ENCODE results near the gene NAA40. TPM values are rescaled to one million over a fixed set of nuclear protein-coding genes. Genes with fewer than 3 reads are reported as not detected.

Gene NAA40
- total RNA-seq, 1 experiment from 2014 or later, result 44.4 TPM

GRCh38 chr11:63911876-63912275 lies 26.9 kb upstream of the NAA40 start:
- Histone ChIP-seq H3K79me2 (ENCODE audit: insufficient read depth, low read length) (peaks cover 5% of the 10 kb centered on the region; the same call in 1 of the 2 replicates), H3K9ac (ENCODE audit: extremely low read depth, insufficient read length, low read length) (no peak overlapping the region), H3K23ac (ENCODE audit: insufficient read length, low read depth, low read length) (no peak overlapping the region), H3K18ac (ENCODE audit: insufficient read length, low read depth, low read length) (no peak overlapping the region), H2AFZ (ENCODE audit: low read length) (no peak overlapping the region), H3K27ac (ENCODE audit: insufficient read length, low read depth, low read length) (no peak overlapping the region), H3K14ac (ENCODE audit: insufficient read depth, low read length) (no peak overlapping the region), H4K8ac (replicated peaks; ENCODE audit: insufficient read length, low read depth, low read length) (no peak overlapping the region), H3K27me3 (ENCODE audit: insufficient read depth, low read length) (no peaks in the 10 kb centered on the region), H2BK15ac (ENCODE audit: low read depth, low read length) (no peak overlapping the region), H2BK20ac (ENCODE audit: low read depth, low read length, poor library complexity, severe bottlenecking) (no peak overlapping the region), H3T11ph (ENCODE audit: low read length) (no peak overlapping the region), H4K5ac (ENCODE audit: insufficient read length, low read depth, low read length) (no peak overlapping the region), H3K4ac (ENCODE audit: low read depth, low read length) (no peak overlapping the region), H2BK5ac (ENCODE audit: insufficient read length, low read length) (no peak overlapping the region), H4K91ac (ENCODE audit: insufficient read length, low read depth, low read length) (no peak overlapping the region), H3K79me1 (ENCODE audit: insufficient read depth, low read depth, low read length, poor library complexity, severe bottlenecking) (no peaks in the 10 kb centered on the region), H3K4me1 (ENCODE audit: insufficient read depth, low read length) (no peaks in the 10 kb centered on the region; the same call in 1 of the 2 replicates), H4K20me1 (ENCODE audit: control insufficient read depth, insufficient read depth, insufficient read length) (no peaks in the 10 kb centered on the region), H3K4me2 (ENCODE audit: insufficient read depth, insufficient read length, low read length) (no peak overlapping the region), H2AK5ac (ENCODE audit: insufficient read length, low read length) (no peak overlapping the region), H3K56ac (ENCODE audit: insufficient read length, low read depth, low read length) (no peak overlapping the region), H3K9me3 (ENCODE audit: control insufficient read depth, low read depth, low read length) (no peaks in the 10 kb centered on the region), H2BK12ac (ENCODE audit: insufficient read length, low read depth, low read length) (no peak overlapping the region), H2BK120ac (ENCODE audit: low read depth, low read length, poor library complexity, severe bottlenecking) (no peak overlapping the region), H3K23me2 (ENCODE audit: insufficient read length, low read depth, low read length, poor library complexity, severe bottlenecking) (peaks cover 11% of the 10 kb centered on the region)
- no peaks in the 10 kb centered on the region; the same call in 1 of the 2 replicates for H3K27me3 Mint-ChIP-seq (ENCODE audit: low read depth)
- WGBS (ENCODE audit: extremely low coverage, insufficient read length, low lambda C conversion rate), result no CpG with 5 or more reads among the region's 22 CpGs
- H3K4me1 Mint-ChIP-seq, result peaks cover 30 to 58% of the 10 kb centered on the region in 2 experiments
- TF ChIP-seq CTCF (conservative IDR thresholded peaks at IDR 0.05), result no peak
- no peak overlapping the region for H3K4me3 Mint-ChIP-seq
- no peaks in the 10 kb centered on the region for H3K9me3 Mint-ChIP-seq
- peaks cover 15 to 35% (median 31%) of the 10 kb centered on the region in 3 experiments; a peak in 6 of 7 replicates for H3K36me3 Mint-ChIP-seq (ENCODE audit: insufficient read depth in 1 of 3, low read depth in 3 of 3)
- DNase-seq, result no peak
- peak overlapping the region; percentile 53 to 91 (median 54); a peak in 3 of 7 replicates for H3K27ac Mint-ChIP-seq

Measured in H9 (cell line).